Testis (tissue), 5 donors: ENCODE measurements around the gene TRAPPC12. TPM values are rescaled to one million over a fixed set of nuclear protein-coding genes. Genes with fewer than 3 reads are reported as not detected.

Experiments
- DNase-seq: peaks from one replicate; pipeline ENCODE4 v3.0.0-alpha.2; 2019
- H3K27ac ChIP-seq, 2 donors: fragments of 200-600 bp; sonication (generic); one replicate each; pipeline ENCODE4 v1.5.1; 2019
- H3K27me3 ChIP-seq: fragments of 200-600 bp; sonication (generic); one replicate; pipeline ENCODE4 v1.5.1; 2019
- H3K36me3 ChIP-seq: fragments of 200-600 bp; sonication (generic); one replicate; pipeline ENCODE4 v1.5.1; 2017; ENCODE audit warnings: low read depth; ENCODE audit errors: missing control alignments
- H3K4me1 ChIP-seq: fragments of 200-600 bp; sonication (generic); one replicate; pipeline ENCODE4 v1.5.1; 2019
- H3K4me3 ChIP-seq, 2 donors: fragments of 200-600 bp; sonication (generic); one replicate each; pipeline ENCODE4 v1.5.1; 2017 to 2019
- H3K9me3 ChIP-seq: fragments of 200-600 bp; sonication (generic); one replicate; pipeline ENCODE4 v1.5.1; 2017
- CTCF ChIP-seq, 3 experiments: fragments of 450-650 bp in 2 of 3; fragments of 200-600 bp in 1 of 3; sonication (generic) in 1 of 3; IDR thresholded peaks; one replicate each; pipeline ENCODE4 v1.5.1; 2016 to 2019; ENCODE audit warnings: antibody characterized with exemption in 3 of 3, mild to moderate bottlenecking in 2 of 3, moderate library complexity in 1 of 3
- POLR2A ChIP-seq: fragments of 450-650 bp; IDR thresholded peaks from one replicate; pipeline ENCODE4 v1.6.1; 2017; ENCODE audit warnings: antibody characterized with exemption, mild to moderate bottlenecking, moderate library complexity
- WGBS, 2 donors: methylation state at CpG; one replicate each; pipeline ENCODE4 v1.1.5; 2018; 5-methylcytosine and 5-hydroxymethylcytosine counted together
- intact Hi-C: fragments of 100-400 bp; cut with DNase I; formaldehyde crosslinking; loops from one replicate; pipeline ENCODE4 v1.15.1; 2023; ENCODE audit warnings: low total_unique reads
- long read RNA-seq, 2 donors: transcript quantifications; one replicate each; lab custom pipeline, GENCODE V29; 2026
- polyA plus RNA-seq: library from polyadenylated mRNA; stranded (reverse); fragments of 350-450 nt; fragmentation: Illumina TruSeq; extraction: RNeasy Lipid Tissue Mini Kit (QIAGEN cat#74804); gene quantifications from one replicate; pipeline ENCODE4 v1.2.3, GENCODE V29; 2014; ENCODE audit warnings: low read depth, low replicate concordance; ENCODE audit not compliant: insufficient read depth
- total RNA-seq, 2 donors: library from RNA; depleted of rRNA; stranded (reverse); fragments of >200 nt; gene quantifications; one replicate each; pipeline ENCODE4 v1.2.3, GENCODE V29; 2016

The TRAPPC12 gene
- total RNA-seq: 100 to 1,000 TPM; 172 to 236 TPM
- polyA plus RNA-seq: 406 TPM
- long read RNA-seq, donor 1, transcript TRAPPC12-201 (12 exons, 2,508 nt): major isoform, 6 of 13 reads
- long read RNA-seq, donor 1, partial matches to known transcripts: 0 of 13 reads
- long read RNA-seq, donor 1, other reads (novel, unspliced or antisense): 0 of 13 reads
- long read RNA-seq, donor 2, transcript TRAPPC12-220 (2 exons, 1,538 nt): major isoform, 10 of 14 reads
- long read RNA-seq, donor 2, partial matches to known transcripts: 0 of 14 reads
- long read RNA-seq, donor 2, other reads (novel, unspliced or antisense): 0 of 14 reads

- intact Hi-C loops: no loop called here
- Histone ChIP-seq H3K4me3 (peak within 1 kb of the TSS; percentile 81 to 90), H3K9me3 (no peaks in the 10 kb centered on the region)
These were observed at the start of gene TRAPPC12 for GRCh38 chr2:3379647-3380534. Gene TRAPPC12 (plus strand): TSS chr2:3379694. CDS start chr2:3387624, 7,930 bp downstream.

DNA sequence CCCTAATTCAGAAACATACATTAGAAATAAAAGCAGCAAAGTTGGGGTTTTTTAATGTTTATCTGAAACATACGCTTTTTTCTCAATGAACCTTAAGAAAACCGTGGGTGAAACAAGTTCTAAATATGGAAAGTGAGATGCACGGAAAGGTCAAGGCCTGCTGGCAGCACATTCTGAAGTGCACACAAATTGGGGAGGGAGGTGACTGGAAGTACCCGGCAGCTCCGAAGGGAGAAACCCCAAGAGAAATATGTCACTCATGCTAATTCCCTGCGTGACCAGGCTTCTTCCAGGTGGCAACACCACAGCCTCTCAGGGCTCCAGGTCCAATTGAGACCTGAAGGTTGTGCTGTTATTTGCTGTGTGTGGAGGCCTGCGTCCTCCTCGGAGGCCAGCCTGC, 47.4 kb upstream of the TRAPPC12 start:
- no peak for DNase-seq
- Histone ChIP-seq H3K27ac (no peak overlapping the region), H3K9me3 (no peaks in the 10 kb centered on the region), H3K36me3 (no peaks in the 10 kb centered on the region), H3K27me3 (no peaks in the 10 kb centered on the region), H3K4me3 (no peak overlapping the region), H3K4me1 (no peaks in the 10 kb centered on the region)
- intact Hi-C loops: no loop called here
- 49 to 57% methylated on average over 8 of the region's 8 CpGs for WGBS, 2 donors
- no peak for TF ChIP-seq CTCF (IDR thresholded peaks at IDR 0.05)
- no peak for TF ChIP-seq POLR2A

More at GRCh38 chr2:3379647-3380534, at the start of gene TRAPPC12:
- peak; percentile 96 for DNase-seq
- H3K4me1 ChIP-seq: peaks cover 11% of the 10 kb centered on the region
- WGBS, 2 donors: 1% methylated on average over 18 to 50 of the region's 61 CpGs
- no peaks in the 10 kb centered on the region for H3K27me3 ChIP-seq
- no peaks in the 10 kb centered on the region for H3K36me3 ChIP-seq
- H3K27ac ChIP-seq: peak within 1 kb of the TSS; percentile 81 to 90
- TF ChIP-seq POLR2A (peak; percentile 68), CTCF (IDR thresholded peaks at IDR 0.05) (peak in 1 of 3 experiments; percentile 28)

DNA sequence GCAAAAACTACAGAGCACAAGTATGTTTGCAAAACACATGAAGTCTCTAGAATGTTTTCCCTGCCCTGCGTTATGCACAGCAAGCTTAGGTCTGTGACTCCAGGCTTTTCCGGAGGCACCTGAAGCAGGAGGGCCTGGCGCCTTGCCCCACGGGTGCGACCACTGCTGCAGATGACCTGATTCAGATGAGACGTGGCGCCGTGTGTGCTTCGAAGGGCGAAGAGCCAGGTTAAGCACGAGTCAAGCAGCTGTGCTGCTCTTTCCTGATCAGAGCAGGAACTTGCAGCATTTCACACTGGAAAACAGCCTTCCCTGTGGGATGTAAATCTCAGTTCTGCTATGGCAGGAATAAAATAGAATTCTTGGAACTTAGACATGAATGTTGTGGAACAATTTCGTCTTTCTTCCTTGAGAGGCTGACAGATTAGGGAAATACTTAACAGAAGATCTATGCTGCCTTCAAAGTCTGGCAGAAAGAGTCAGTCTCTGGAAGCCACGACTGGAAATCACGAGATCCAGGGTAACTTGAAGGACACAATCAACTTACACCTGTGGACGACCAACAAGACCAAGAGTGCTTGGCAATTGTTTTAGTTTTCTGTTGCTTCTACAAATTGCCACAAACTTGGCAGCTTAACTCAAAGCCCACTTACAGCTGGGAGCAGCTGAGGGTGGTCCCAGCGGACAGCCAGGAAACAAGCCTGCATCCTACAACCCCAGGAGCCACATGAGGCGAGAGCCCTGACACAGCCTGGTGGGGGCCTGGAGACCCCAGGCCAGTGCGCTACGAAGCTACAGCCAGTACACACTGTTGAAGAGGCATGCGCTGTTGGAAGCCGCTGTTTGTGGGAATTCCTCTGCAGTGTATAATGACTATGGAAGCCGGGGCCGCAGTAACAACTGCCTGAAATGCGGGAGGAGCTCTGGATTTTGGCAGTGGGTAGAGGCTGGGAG, 44.8 kb upstream of the TRAPPC12 start:
- intact Hi-C loops: no loop called here
- no peak for DNase-seq
- Histone ChIP-seq H3K4me1 (no peaks in the 10 kb centered on the region), H3K4me3 (no peak overlapping the region), H3K27ac (no peak overlapping the region), H3K36me3 (no peaks in the 10 kb centered on the region), H3K9me3 (no peaks in the 10 kb centered on the region), H3K27me3 (no peaks in the 10 kb centered on the region)
- TF ChIP-seq POLR2A: no peak
- no peak for TF ChIP-seq CTCF (IDR thresholded peaks at IDR 0.05)
- 73 to 82% methylated on average over 17 to 24 of the region's 24 CpGs for WGBS, 2 donors

GRCh38 chr2:3336844-3337243, 42.6 kb upstream of the TRAPPC12 start:
- Histone ChIP-seq H3K4me3 (no peak overlapping the region), H3K36me3 (no peaks in the 10 kb centered on the region), H3K27me3 (no peaks in the 10 kb centered on the region), H3K27ac (no peak overlapping the region), H3K4me1 (no peaks in the 10 kb centered on the region), H3K9me3 (no peaks in the 10 kb centered on the region)
- DNase-seq: no peak
- intact Hi-C loops: no loop called here
- TF ChIP-seq POLR2A: no peak
- no peak for TF ChIP-seq CTCF (IDR thresholded peaks at IDR 0.05)
- 92 to 96% methylated on average over 2 of the region's 2 CpGs for WGBS, 2 donors
